Measurements from ENCODE around the gene NNMT. TPM values are rescaled to one million over a fixed set of nuclear protein-coding genes. Genes with fewer than 3 reads are reported as not detected.

NNMT gene
- total RNA-seq, 1 experiment from 2014 or later: not detected

DNA sequence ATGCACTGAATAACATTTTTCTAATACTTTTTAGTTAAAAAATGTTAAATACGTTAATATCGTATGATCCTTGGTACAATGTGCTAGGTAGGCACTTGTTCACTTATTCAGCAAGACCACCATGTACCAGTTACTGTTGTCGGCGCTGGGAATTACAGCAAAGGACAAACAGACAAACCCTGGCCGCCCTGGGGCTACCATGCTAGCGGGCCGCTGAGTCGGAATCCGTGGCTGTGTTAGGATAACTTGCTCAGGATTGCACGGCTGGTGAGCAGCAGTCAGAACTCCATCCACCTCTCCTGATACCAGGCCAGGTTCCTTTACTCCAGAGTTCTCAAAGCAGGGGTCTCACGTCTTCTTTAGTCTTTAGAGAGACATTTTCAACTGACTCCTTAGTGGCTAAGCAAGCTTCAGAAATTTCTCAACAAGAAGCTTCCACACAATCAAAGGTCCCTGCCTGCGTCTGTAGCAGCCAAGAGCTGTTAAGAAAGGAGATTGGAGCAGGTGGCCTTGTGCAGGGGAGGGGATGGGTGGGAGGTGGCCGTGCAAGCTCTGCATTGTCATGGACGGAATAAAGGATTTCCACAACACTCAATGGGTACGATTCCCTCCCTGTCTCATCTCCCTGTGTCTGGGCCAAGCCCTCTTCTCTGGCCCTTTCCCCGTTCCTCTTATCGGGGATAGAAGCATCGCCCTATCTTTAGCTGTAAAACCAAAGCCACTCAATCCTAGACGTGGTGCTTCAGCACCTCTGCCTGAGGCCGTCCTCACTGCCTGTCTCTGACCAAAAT lies 39.8 kb upstream of the NNMT start:
- Histone ChIP-seq H3K9me2 (ENCODE audit: insufficient read depth) (no peaks in the 10 kb centered on the region), H3K27ac (ENCODE audit: low read depth, low read length) (no peak overlapping the region), H3K4me2 (ENCODE audit: low read length) (no peak overlapping the region), H3K9me3 (ENCODE audit: control insufficient read depth in 1 of 2, insufficient read depth in 1 of 2, low read depth in 1 of 2, low read length in 2 of 2) (no peaks in the 10 kb centered on the region), H3K4me1 (ENCODE audit: control insufficient read depth in 1 of 2, insufficient read depth in 2 of 2, low read length in 2 of 2) (no peaks in the 10 kb centered on the region), H3K27me3 (ENCODE audit: insufficient read depth, low read length) (peaks cover 4% of the 10 kb centered on the region; the same call in 1 of the 2 replicates), H3K4me3 (replicated peaks in 1 of 2; ENCODE audit: low read depth in 1 of 2, low read length in 2 of 2) (no peak overlapping the region), H3K79me2 (ENCODE audit: insufficient read depth, low read length) (no peaks in the 10 kb centered on the region), H3K36me3 (ENCODE audit: control insufficient read depth in 1 of 2, insufficient read depth in 2 of 2, low read length in 2 of 2) (no peaks in the 10 kb centered on the region), H2AFZ (ENCODE audit: low read depth, low read length, poor library complexity, severe bottlenecking) (no peak overlapping the region), H4K20me1 (ENCODE audit: insufficient read depth) (no peaks in the 10 kb centered on the region), H3K9ac (ENCODE audit: low read length) (no peak overlapping the region)
- ChIA-PET RAD21 (ENCODE audit: low non-redundant PET in 1 of 2, low total read pairs in 2 of 2, uncharacterized antibody in 2 of 2, unreplicated experiment in 2 of 2) (interaction anchor here in 1 of 2 experiments (0.6 kb wide), 1 partner anchor 280 kb away, joined by 3 read pairs; no protein-coding TSS in a partner anchor), POLR2A (no interaction called here), CTCF (no interaction called here)
- intact Hi-C loops (cut with micrococcal nuclease): no loop called here
- DNase-seq (ENCODE audit: low read depth, low spot score): no peak
- ATAC-seq: no peak
- no TSS peak for BruUV-seq (replicated peaks)
- no peak for TF ChIP-seq SIN3A (IDR thresholded peaks at IDR 0.05; ENCODE audit: low read depth)
- TF ChIP-seq ZFX (IDR thresholded peaks at IDR 0.05): no peak
- TF ChIP-seq, protein P1, sequence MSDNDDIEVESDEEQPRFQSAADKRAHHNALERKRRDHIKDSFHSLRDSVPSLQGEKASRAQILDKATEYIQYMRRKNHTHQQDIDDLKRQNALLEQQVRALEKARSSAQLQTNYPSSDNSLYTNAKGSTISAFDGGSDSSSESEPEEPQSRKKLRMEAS (IDR thresholded peaks at IDR 0.05): no peak
- no peak for TF ChIP-seq YY1 (IDR thresholded peaks at IDR 0.05; ENCODE audit: extremely low read depth, insufficient replicate concordance, low read depth, low read length)
- no peak for TF ChIP-seq CEBPB (IDR thresholded peaks at IDR 0.05; ENCODE audit: low read depth)
- TF ChIP-seq ZNF274 (IDR thresholded peaks at IDR 0.05; ENCODE audit: low read depth, low read length): no peak
- TF ChIP-seq, protein P2, sequence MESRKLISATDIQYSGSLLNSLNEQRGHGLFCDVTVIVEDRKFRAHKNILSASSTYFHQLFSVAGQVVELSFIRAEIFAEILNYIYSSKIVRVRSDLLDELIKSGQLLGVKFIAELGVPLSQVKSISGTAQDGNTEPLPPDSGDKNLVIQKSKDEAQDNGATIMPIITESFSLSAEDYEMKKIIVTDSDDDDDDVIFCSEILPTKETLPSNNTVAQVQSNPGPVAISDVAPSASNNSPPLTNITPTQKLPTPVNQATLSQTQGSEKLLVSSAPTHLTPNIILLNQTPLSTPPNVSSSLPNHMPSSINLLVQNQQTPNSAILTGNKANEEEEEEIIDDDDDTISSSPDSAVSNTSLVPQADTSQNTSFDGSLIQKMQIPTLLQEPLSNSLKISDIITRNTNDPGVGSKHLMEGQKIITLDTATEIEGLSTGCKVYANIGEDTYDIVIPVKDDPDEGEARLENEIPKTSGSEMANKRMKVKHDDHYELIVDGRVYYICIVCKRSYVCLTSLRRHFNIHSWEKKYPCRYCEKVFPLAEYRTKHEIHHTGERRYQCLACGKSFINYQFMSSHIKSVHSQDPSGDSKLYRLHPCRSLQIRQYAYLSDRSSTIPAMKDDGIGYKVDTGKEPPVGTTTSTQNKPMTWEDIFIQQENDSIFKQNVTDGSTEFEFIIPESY (IDR thresholded peaks at IDR 0.05; ENCODE audit: extremely low read depth, insufficient replicate concordance, low read length): no peak
- no peak for TF ChIP-seq EZH2 (IDR thresholded peaks at IDR 0.05)
- no peak for TF ChIP-seq CBX3 (IDR thresholded peaks at IDR 0.05; ENCODE audit: low read depth)
- TF ChIP-seq, protein P3, sequence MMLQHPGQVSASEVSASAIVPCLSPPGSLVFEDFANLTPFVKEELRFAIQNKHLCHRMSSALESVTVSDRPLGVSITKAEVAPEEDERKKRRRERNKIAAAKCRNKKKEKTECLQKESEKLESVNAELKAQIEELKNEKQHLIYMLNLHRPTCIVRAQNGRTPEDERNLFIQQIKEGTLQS (IDR thresholded peaks at IDR 0.05): no peak
- no peak for TF ChIP-seq JUND (IDR thresholded peaks at IDR 0.05)
- TF ChIP-seq TCF7L2 (IDR thresholded peaks at IDR 0.05; ENCODE audit: borderline replicate concordance, extremely low read depth, insufficient read depth, insufficient read length): no peak
- no peak for TF ChIP-seq POLR2A (IDR thresholded peaks at IDR 0.05; ENCODE audit: borderline replicate concordance, extremely low read depth, insufficient read depth, insufficient read length)
- no peak for TF ChIP-seq FOSL1 (IDR thresholded peaks at IDR 0.05; ENCODE audit: low read depth)
- TF ChIP-seq SRF (IDR thresholded peaks at IDR 0.05; ENCODE audit: low read depth): no peak
- no peak for TF ChIP-seq ELF1 (IDR thresholded peaks at IDR 0.05; ENCODE audit: borderline replicate concordance, low read depth)

Measured in HCT116 (cell line).